ENCODE results near the gene SPATA20. TPM values are rescaled to one million over a fixed set of nuclear protein-coding genes. Genes with fewer than 3 reads are reported as not detected.
A peak's percentile ranks its signal among the peaks of the same experiment; 100 is the strongest.

SPATA20 gene
- total RNA-seq, 4 donors from 2014 or later = 27.6 to 56.0 (median 40.6) TPM

GRCh38 chr17:50531428-50532025 is 15.4 kb upstream of the SPATA20 start:
- 58 to 66% methylated on average over 6 of the region's 6 CpGs for whole genome bisulfite sequencing, 2 donors
- TF ChIP-seq CTCF (IDR thresholded peaks at IDR 0.05) (no peak), POLR2A (IDR thresholded peaks at IDR 0.05) (no peak)
- intact Hi-C loops (cut with DNase I; ENCODE audit: low total_unique reads) = loop anchor here (10.0 kb wide), 1 partner anchor 47 kb away; no protein-coding TSS in a partner anchor

DNA sequence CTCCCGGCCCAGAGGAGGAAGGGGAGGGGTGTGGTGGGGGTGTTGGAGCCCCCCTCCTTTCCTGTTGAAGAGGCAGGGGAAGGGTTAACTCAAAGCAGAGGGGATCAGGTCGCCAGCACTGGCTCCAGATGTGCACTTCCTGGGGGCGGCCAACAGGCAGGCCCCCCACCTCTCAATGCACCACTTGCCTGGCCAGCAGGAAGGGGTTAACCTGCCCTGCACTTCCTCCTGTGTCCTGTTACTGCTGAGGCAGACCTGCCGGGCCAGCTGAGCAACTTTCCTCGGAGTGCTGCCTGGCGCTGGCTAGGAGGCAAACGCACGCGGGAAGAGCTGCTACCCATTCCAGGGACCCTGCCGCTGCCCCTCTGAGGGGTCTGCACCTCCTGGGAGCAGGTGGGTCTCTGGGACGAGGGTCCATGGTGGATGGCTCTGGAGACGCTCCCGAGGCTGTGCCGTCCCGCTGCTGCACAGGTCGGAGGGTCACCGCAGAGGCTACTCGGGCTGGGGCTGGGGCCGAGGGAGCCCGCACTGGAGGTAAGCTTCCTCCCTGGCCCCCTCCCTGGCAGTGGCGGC is 14.4 kb upstream of the SPATA20 start, which contains the start of gene EPN3:
Gene EPN3, plus strand, starts transcription at position 284 of the 573 bp plus-strand sequence. CDS start 3,822 bp downstream, outside the sequence.
- intact Hi-C loops (cut with DNase I; ENCODE audit: low total_unique reads) = loop anchor here (10.0 kb wide), 1 partner anchor 48 kb away; no protein-coding TSS in a partner anchor
- H3K4me3 ChIP-seq (ENCODE audit: low read depth, poor library complexity, severe bottlenecking) = peak within 1 kb of the TSS; percentile 41
- TF ChIP-seq CTCF (IDR thresholded peaks at IDR 0.05) (no peak), POLR2A (IDR thresholded peaks at IDR 0.05) (no peak)
- 1% methylated on average over 14 to 20 of the region's 21 CpGs for WGBS, 2 donors
- DNase-seq (ENCODE audit: low spot score in 2 of 2) = peak; percentile 58 to 90

More at GRCh38 chr17:50531428-50532025, 15.4 kb upstream of the SPATA20 start:
- no peak for DNase-seq (ENCODE audit: low spot score in 2 of 2)
- no peak overlapping the region for H3K4me3 ChIP-seq (ENCODE audit: low read depth, poor library complexity, severe bottlenecking)

DNA sequence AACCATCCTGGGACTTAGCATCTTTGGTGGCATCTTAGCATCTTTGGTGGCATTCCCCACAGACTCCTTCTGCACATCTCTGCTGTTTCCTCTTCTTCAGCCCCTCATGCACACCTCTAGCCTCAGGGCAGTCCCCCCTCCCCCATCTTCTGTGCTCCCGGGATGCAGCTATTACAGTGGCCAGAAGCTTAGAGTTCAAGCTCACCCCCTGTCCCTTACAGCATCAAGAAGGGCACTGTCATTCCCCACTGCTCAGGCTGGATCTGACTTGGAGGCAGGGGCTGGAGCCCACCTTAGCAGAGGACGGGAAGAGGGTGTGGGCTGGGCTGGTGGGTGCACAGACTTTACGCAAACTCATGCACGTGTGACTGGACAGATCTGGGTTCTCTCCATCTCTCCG is 13.8 kb upstream of the SPATA20 start:
- intact Hi-C loops (cut with DNase I; ENCODE audit: low total_unique reads) = loop anchor here (10.0 kb wide), 1 partner anchor 48 kb away; no protein-coding TSS in a partner anchor
- TF ChIP-seq POLR2A (IDR thresholded peaks at IDR 0.05) (no peak), CTCF (IDR thresholded peaks at IDR 0.05) (no peak)
- WGBS, 2 donors = 0 to 6% methylated on average over 5 of the region's 5 CpGs
- no peak for DNase-seq (ENCODE audit: low spot score in 2 of 2)
- peak overlapping the region; percentile 41 for H3K4me3 ChIP-seq (ENCODE audit: low read depth, poor library complexity, severe bottlenecking)

- peak overlapping the region; percentile 41 for H3K4me3 ChIP-seq (ENCODE audit: low read depth, poor library complexity, severe bottlenecking)
- TF ChIP-seq CTCF (IDR thresholded peaks at IDR 0.05) (no peak), POLR2A (IDR thresholded peaks at IDR 0.05) (no peak)
- 1 to 3% methylated on average over 17 of the region's 17 CpGs for WGBS, 2 donors
- no peak for DNase-seq (ENCODE audit: low spot score in 2 of 2)
- intact Hi-C loops (cut with DNase I; ENCODE audit: low total_unique reads) = loop anchor here (10.0 kb wide), 1 partner anchor 49 kb away; no protein-coding TSS in a partner anchor
Observed at GRCh38 chr17:50533720-50534148, 13.2 kb upstream of the SPATA20 start.

DNA sequence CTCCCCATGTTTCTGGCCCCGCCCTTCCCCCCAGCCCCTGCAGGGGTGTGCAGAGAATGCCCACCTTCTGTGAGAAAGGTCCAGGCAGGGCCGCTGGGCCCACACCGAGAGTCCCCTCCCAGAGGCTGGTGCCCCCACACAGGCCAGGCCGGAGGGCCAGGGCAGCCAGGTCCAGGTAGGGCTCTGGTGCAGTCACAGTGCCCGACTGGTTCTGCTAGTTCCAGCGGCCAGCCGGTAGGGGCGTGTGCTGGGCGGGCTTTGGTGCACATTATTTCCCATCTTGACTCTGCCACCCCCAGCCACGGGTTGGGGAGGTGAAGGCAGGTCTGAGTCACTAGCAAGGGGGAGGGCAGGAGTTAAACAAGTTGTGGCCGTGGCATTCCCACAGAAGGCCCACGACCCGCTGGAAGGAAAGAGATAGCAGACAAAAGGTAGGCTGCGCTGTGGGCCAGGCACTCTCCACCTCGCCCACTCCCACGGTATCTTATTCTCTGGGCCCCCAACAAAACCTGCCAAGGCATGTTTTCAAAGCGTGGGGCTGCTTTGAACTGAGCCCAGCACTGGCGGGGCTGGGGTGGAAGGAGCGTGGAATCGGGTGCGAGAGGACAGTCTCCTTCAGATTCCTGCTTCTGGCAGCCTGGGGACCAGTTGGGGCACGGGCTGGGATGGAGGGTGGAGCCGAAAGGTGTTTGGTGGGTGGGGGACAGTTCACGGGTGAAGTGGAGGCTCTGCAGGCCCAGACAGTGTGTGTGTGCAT is 12.6 kb upstream of the SPATA20 start:
- H3K4me3 ChIP-seq (ENCODE audit: low read depth, poor library complexity, severe bottlenecking) = peak overlapping the region; percentile 15
- WGBS, 2 donors = 35 to 41% methylated on average over 21 to 24 of the region's 24 CpGs
- DNase-seq (ENCODE audit: low spot score in 2 of 2) = peak in 1 of 2 donors; percentile 89
- TF ChIP-seq POLR2A (IDR thresholded peaks at IDR 0.05) (no peak), CTCF (IDR thresholded peaks at IDR 0.05) (no peak)
- intact Hi-C loops (cut with DNase I; ENCODE audit: low total_unique reads) = loop anchor here (10.0 kb wide), 1 partner anchor 50 kb away; no protein-coding TSS in a partner anchor
